Measurements from ENCODE around the gene CXXC4. TPM values are rescaled to one million over a fixed set of nuclear protein-coding genes. Genes with fewer than 3 reads are reported as not detected.

The CXXC4 gene
- polyA plus RNA-seq, 2 of the 4 experiments (the other 2 are of a cell fraction), result 0.03 to 0.93 TPM

- ChIA-PET POLR2A (no interaction called here), CTCF (no interaction called here)
Measured at GRCh38 chr4:104489731-104490095, 5.0 kb downstream of the CXXC4 start.

GRCh38 chr4:104488151-104488550, 6.5 kb downstream of the CXXC4 start:
- WGBS (ENCODE audit: missing lambda C conversion rate), result 93% methylated on average over 1 of the region's 1 CpG
- H3K4me2 ChIP-seq, result no peak overlapping the region
- ATAC-seq, result no peak
- no peaks in the 10 kb centered on the region for H3K9me3 ChIP-seq
- DNase-seq (ENCODE audit: low read depth in 1 of 2, low spot score in 1 of 2), result no peak
- peaks cover 7% of the 10 kb centered on the region; the same call in 1 of the 3 replicates for H3K4me1 ChIP-seq
- no peak overlapping the region for H3K4me3 ChIP-seq
- FAIRE-seq, result no peak
- H3K27ac ChIP-seq, result no peak overlapping the region
- TF ChIP-seq REST (IDR thresholded peaks at IDR 0.05), result no peak
- no peak for TF ChIP-seq CTCF (IDR thresholded peaks at IDR 0.05)
- no peak for TF ChIP-seq TP53 (CRISPR knock-in tag; IDR thresholded peaks at IDR 0.05)
- no peak for TF ChIP-seq CBX8 (IDR thresholded peaks at IDR 0.05)
- TF ChIP-seq JUN (IDR thresholded peaks at IDR 0.05), result no peak
- ChIA-PET CTCF (no interaction called here), POLR2A (no interaction called here)

More at GRCh38 chr4:104489731-104490095, 5.0 kb downstream of the CXXC4 start:
- no peak for ATAC-seq
- Histone ChIP-seq H3K9me3 (no peaks in the 10 kb centered on the region), H3K4me1 (peaks cover 13% of the 10 kb centered on the region; the same call in 1 of the 3 replicates), H3K27ac (no peak overlapping the region), H3K4me3 (no peak overlapping the region), H3K4me2 (no peak overlapping the region)
- no peak for DNase-seq (ENCODE audit: low read depth in 1 of 2, low spot score in 1 of 2)
- TF ChIP-seq ATOH8 (CRISPR knock-in tag; IDR thresholded peaks at IDR 0.05; ENCODE audit: low read depth) (no peak), HOXB13 (CRISPR knock-in tag; IDR thresholded peaks at IDR 0.05; ENCODE audit: low read depth) (no peak), MAFK (IDR thresholded peaks at IDR 0.05; ENCODE audit: partially characterized antibody) (no peak), FOXS1 (CRISPR knock-in tag; IDR thresholded peaks at IDR 0.05) (no peak), TP53 (CRISPR knock-in tag; IDR thresholded peaks at IDR 0.05) (no peak), CBX2 (IDR thresholded peaks at IDR 0.05; ENCODE audit: borderline replicate concordance, low read depth) (no peak), MYC (IDR thresholded peaks at IDR 0.05; ENCODE audit: borderline replicate concordance, low read length) (no peak), KDM5A (IDR thresholded peaks at IDR 0.05) (no peak), CEBPB (IDR thresholded peaks at IDR 0.05) (no peak), REST (IDR thresholded peaks at IDR 0.05) (no peak), SMC3 (IDR thresholded peaks at IDR 0.05) (no peak), BHLHE40 (IDR thresholded peaks at IDR 0.05; ENCODE audit: low read depth, low read length) (no peak), GATA3 (IDR thresholded peaks at IDR 0.05; ENCODE audit: borderline replicate concordance) (no peak), RAD21 (conservative IDR thresholded peaks at IDR 0.05 in 1 of 2, IDR thresholded peaks at IDR 0.05 in 1 of 2) (no peak), ZNF302 (CRISPR knock-in tag; IDR thresholded peaks at IDR 0.05) (no peak), E2F6 (IDR thresholded peaks at IDR 0.05; ENCODE audit: borderline replicate concordance, low read depth) (no peak), RARB (CRISPR knock-in tag; IDR thresholded peaks at IDR 0.05) (no peak), CTCF (IDR thresholded peaks at IDR 0.05) (no peak), HOXB5 (CRISPR knock-in tag; IDR thresholded peaks at IDR 0.05) (no peak)
- no peak for FAIRE-seq
